GM18868 (cell line): ENCODE measurements around the gene WFS1.

Experiments used
- ATAC-seq: cut with Tn5 transposase; IDR thresholded peaks from one replicate; pipeline ENCODE4 v1.9.1; 2021; ENCODE audit warnings: mild to moderate bottlenecking, moderate library complexity; ENCODE audit not compliant: unreplicated experiment

Gene WFS1

GRCh38 chr4:6279582-6280289 is 10.1 kb downstream of the WFS1 start:
- no peak for ATAC-seq

GRCh38 chr4:6280365-6280996 is 10.8 kb downstream of the WFS1 start:
- no peak for ATAC-seq

- ATAC-seq: no peak
Observed at GRCh38 chr4:6281436-6282313, 12.0 kb downstream of the WFS1 start.

- no peak for ATAC-seq
Observed at GRCh38 chr4:6282314-6282771, 12.7 kb downstream of the WFS1 start.

GRCh38 chr4:6283282-6283681 is 13.6 kb downstream of the WFS1 start:
- no peak for ATAC-seq

- ATAC-seq: no peak
Observed at GRCh38 chr4:6287017-6287788, 17.6 kb downstream of the WFS1 start.

GRCh38 chr4:6288342-6288741 is 18.7 kb downstream of the WFS1 start:
- no peak for ATAC-seq

- ATAC-seq: no peak
Observed at GRCh38 chr4:6288871-6289270, 19.2 kb downstream of the WFS1 start.

- ATAC-seq: no peak
Observed at GRCh38 chr4:6290256-6290655, 20.6 kb downstream of the WFS1 start.

GRCh38 chr4:6290769-6291547 is 21.3 kb downstream of the WFS1 start:
- no peak for ATAC-seq

- no peak for ATAC-seq
Observed at GRCh38 chr4:6291784-6292297, 22.2 kb downstream of the WFS1 start.

- ATAC-seq: no peak
Observed at GRCh38 chr4:6292376-6293096, 22.9 kb downstream of the WFS1 start.

- ATAC-seq: no peak
Observed at GRCh38 chr4:6293097-6293445, 23.4 kb downstream of the WFS1 start.

GRCh38 chr4:6293661-6294060 is 24.0 kb downstream of the WFS1 start:
- no peak for ATAC-seq

GRCh38 chr4:6294705-6295421 is 25.2 kb downstream of the WFS1 start:
- no peak for ATAC-seq

- ATAC-seq: no peak
Observed at GRCh38 chr4:6295495-6295894, 25.8 kb downstream of the WFS1 start.

GRCh38 chr4:6296026-6296425 is 26.4 kb downstream of the WFS1 start:
- ATAC-seq: no peak

GRCh38 chr4:6297266-6297815 is 27.7 kb downstream of the WFS1 start:
- no peak for ATAC-seq
